Stomach (tissue), 4 donors: ENCODE measurements around the gene ZNF436.

Source experiments
- POLR2A ChIP-seq, 4 donors: fragments of 450-650 bp; IDR thresholded peaks; one replicate each; pipeline ENCODE4 v1.6.1; 2016; ENCODE audit warnings: antibody characterized with exemption in 4 of 4, control low read depth in 2 of 4, mild to moderate bottlenecking in 1 of 4, moderate library complexity in 1 of 4
- POLR2AphosphoS5 ChIP-seq, 3 donors: sonication (generic); formaldehyde crosslinking; IDR thresholded peaks; one replicate each; pipeline ENCODE4 v1.6.1; 2016; ENCODE audit warnings: antibody characterized with exemption in 3 of 3
- TF ChIP-seq, protein P1 (sequence below), 7 experiments: fragments of 450-650 bp in 4 of 7; fragments of 200-600 bp in 3 of 7; sonication (generic) in 3 of 7; IDR thresholded peaks; one replicate each; pipeline ENCODE4 v1.5.1; 2016 to 2019; ENCODE audit warnings: antibody characterized with exemption in 7 of 7, control low read depth in 2 of 7, mild to moderate bottlenecking in 1 of 7

DNA sequence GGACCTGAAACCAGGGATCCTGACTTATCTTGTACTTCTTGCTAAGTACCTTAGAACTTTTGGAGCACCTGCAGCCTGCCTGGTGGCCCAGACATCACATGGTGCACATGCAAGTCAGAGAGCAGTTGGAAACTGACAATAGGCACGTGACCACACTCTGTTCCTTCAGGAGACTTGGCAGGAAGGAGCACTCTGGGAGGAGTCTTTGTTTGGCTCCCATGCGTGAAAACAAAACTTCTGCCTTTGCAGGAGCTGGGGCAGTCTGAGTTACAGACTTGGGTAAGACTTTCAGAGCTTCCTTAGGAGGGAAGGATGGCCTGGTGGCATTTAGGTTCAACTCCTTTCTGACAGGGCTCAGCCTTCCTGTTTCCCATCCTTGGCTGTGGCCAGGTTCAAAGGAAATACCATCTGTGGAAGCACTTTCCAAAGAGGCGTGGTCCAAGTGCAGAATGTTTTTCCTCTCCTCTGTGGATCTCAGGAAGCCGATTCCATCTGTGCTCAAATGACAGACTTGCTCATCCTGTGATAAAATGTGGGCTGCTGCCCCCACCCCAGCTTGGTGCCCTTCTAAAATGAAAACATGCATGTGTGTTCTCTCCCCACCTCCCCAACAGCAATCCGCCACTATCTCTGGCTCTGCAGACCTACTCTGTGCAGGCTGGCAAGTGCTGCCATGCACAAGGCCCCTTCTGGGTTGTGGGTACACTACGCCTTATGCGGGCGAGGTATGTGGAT is 14.1 kb upstream of the ZNF436 start:
- TF ChIP-seq, protein P1, sequence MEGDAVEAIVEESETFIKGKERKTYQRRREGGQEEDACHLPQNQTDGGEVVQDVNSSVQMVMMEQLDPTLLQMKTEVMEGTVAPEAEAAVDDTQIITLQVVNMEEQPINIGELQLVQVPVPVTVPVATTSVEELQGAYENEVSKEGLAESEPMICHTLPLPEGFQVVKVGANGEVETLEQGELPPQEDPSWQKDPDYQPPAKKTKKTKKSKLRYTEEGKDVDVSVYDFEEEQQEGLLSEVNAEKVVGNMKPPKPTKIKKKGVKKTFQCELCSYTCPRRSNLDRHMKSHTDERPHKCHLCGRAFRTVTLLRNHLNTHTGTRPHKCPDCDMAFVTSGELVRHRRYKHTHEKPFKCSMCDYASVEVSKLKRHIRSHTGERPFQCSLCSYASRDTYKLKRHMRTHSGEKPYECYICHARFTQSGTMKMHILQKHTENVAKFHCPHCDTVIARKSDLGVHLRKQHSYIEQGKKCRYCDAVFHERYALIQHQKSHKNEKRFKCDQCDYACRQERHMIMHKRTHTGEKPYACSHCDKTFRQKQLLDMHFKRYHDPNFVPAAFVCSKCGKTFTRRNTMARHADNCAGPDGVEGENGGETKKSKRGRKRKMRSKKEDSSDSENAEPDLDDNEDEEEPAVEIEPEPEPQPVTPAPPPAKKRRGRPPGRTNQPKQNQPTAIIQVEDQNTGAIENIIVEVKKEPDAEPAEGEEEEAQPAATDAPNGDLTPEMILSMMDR (IDR thresholded peaks at IDR 0.05) = no peak
- TF ChIP-seq POLR2AphosphoS5 (IDR thresholded peaks at IDR 0.05) (no peak), POLR2A (IDR thresholded peaks at IDR 0.05) (no peak)
